K562 (cell line): ENCODE measurements around the gene ZMYND8. TPM values are rescaled to one million over a fixed set of nuclear protein-coding genes. Genes with fewer than 3 reads are reported as not detected.

Experiments used
- ATAC-seq: fragments of 200-7000 bp; cut with Tn5 transposase; 3 replicates; pipeline ENCODE4 v1.9.1; 2020; ENCODE audit warnings: moderate library complexity
- BruUV-seq: library from RNA; stranded (reverse); fragments of 400-500 nt; replicated peaks from 2 replicates; lab custom pipeline; 2021; lab: Mats Ljungman, UMichigan
- CTCF ChIA-PET: fragments of 300-600 bp; formaldehyde crosslinking; extraction: SDS; loops from one replicate; lab custom pipeline; 2021; ENCODE audit warnings: low intra/inter-chr PET ratio; lab: Yijun Ruan, JAX
- POLR2A ChIA-PET: fragments of 300-600, 350-650 bp; sonication (Branson Sonifier 250); formaldehyde crosslinking; extraction: SDS; loops from one replicate; lab custom pipeline; 2021; ENCODE audit warnings: antibody characterized with exemption, inconsistent platforms; lab: Yijun Ruan, JAX
- DNase-seq, 4 experiments: peaks; one replicate each; pipeline versions ENCODE4 v3.0.0 to v3.0.0-alpha.2; 2011 to 2018; ENCODE audit warnings: low spot score in 3 of 4, mixed read lengths in 3 of 4; ENCODE audit errors: extremely low read depth in 1 of 4
- FAIRE-seq: peaks from 2 replicates; lab custom pipeline; 2011; peaks lifted over from hg19 to GRCh38; lab: Jason Lieb, UNC
- H2AFZ ChIP-seq: 2 replicates; pipeline ENCODE4 v1.6.0; 2011; ENCODE audit warnings: low read depth, low read length, control low read depth, inconsistent platforms
- H3K27ac ChIP-seq: fragments of 200-600 bp; 3 replicates; pipeline ENCODE4 v1.8.0; 2011; ENCODE audit warnings: low read depth, mild to moderate bottlenecking, control low read depth, inconsistent platforms, low read length, moderate library complexity, mixed read lengths; ENCODE audit errors: extremely low read depth
- H3K27me3 ChIP-seq, 2 experiments: fragments of 300-600 bp in 1 of 2; 2 replicates in 1 of 2; 3 replicates in 1 of 2; pipeline versions ENCODE4 v1.6.0 to v1.8.0; 2011; ENCODE audit warnings: inconsistent platforms in 2 of 2, low read length in 2 of 2, mild to moderate bottlenecking in 1 of 2, mixed read lengths in 1 of 2, moderate library complexity in 1 of 2; ENCODE audit not compliant: control insufficient read depth in 2 of 2, insufficient read depth in 2 of 2
- H3K36me3 ChIP-seq: fragments of 300-600 bp; 3 replicates; pipeline ENCODE4 v1.8.0; 2011; ENCODE audit warnings: mild to moderate bottlenecking, low read length, inconsistent platforms; ENCODE audit not compliant: control insufficient read depth, insufficient read depth
- H3K4me1 ChIP-seq, 2 experiments: fragments of 200-600 bp in 1 of 2; replicated peaks in 1 of 2; 2 replicates in 1 of 2; 3 replicates in 1 of 2; pipeline versions ENCODE4 v1.5.1 to v1.8.0; 2011; ENCODE audit warnings: inconsistent platforms in 2 of 2, low read length in 2 of 2, mild to moderate bottlenecking in 1 of 2, mixed read lengths in 1 of 2, moderate library complexity in 1 of 2; ENCODE audit not compliant: control insufficient read depth in 2 of 2, insufficient read depth in 2 of 2
- H3K4me2 ChIP-seq: 2 replicates; pipeline ENCODE4 v1.6.1; 2011; ENCODE audit warnings: low read length, control low read depth, inconsistent platforms, mixed read lengths; ENCODE audit not compliant: insufficient read depth
- H3K4me3 ChIP-seq: fragments of 200-600 bp; sonication (generic), shearing (Covaris generic); 2 replicates; pipeline ENCODE4 v1.5.1; 2016; ENCODE audit warnings: control low read depth, inconsistent platforms
- H3K79me2 ChIP-seq: fragments of 200-600 bp; 3 replicates; pipeline ENCODE4 v1.8.0; 2011; ENCODE audit warnings: low read length, inconsistent platforms; ENCODE audit not compliant: control insufficient read depth, insufficient read depth
- H3K9ac ChIP-seq, 2 experiments: 2 replicates each; pipeline versions ENCODE4 v1.6.0 to v1.6.1; 2011; ENCODE audit warnings: low read depth in 2 of 2, low read length in 2 of 2, control low read depth in 1 of 2, inconsistent platforms in 1 of 2, mild to moderate bottlenecking in 1 of 2, mixed read lengths in 1 of 2; ENCODE audit not compliant: insufficient read depth in 1 of 2
- H3K9me1 ChIP-seq: one replicate; pipeline ENCODE4 v1.6.0; 2011; ENCODE audit warnings: inconsistent platforms, mild to moderate bottlenecking, low read length, moderate library complexity; ENCODE audit not compliant: control insufficient read depth, insufficient read depth
- H3K9me3 ChIP-seq: replicated peaks from 2 replicates; pipeline ENCODE4 v1.5.1; 2011; ENCODE audit warnings: low read depth, low read length, inconsistent platforms; ENCODE audit not compliant: control insufficient read depth, insufficient read depth
- H4K20me1 ChIP-seq: replicated peaks from 2 replicates; pipeline ENCODE4 v1.6.1; 2011; ENCODE audit warnings: low read length, inconsistent platforms, mixed read lengths; ENCODE audit not compliant: control insufficient read depth, insufficient read depth
- HMGXB4 ChIP-seq: sonication (generic); formaldehyde crosslinking; IDR thresholded peaks from 2 replicates; pipeline ENCODE4 v1.8.1; 2023; ENCODE audit warnings: mild to moderate bottlenecking, missing genetic modification reagents
- PTRF ChIP-seq: fragments of 450-650 bp; IDR thresholded peaks from 2 replicates; pipeline ENCODE4 v1.6.1; 2016; ENCODE audit warnings: mild to moderate bottlenecking, missing genetic modification characterization, missing compliant biosample characterization
- RCOR1 ChIP-seq, 2 experiments: IDR thresholded peaks; 2 replicates each; pipeline ENCODE4 v1.6.1; 2012; ENCODE audit warnings: low read depth in 2 of 2, low read length in 2 of 2, borderline replicate concordance in 1 of 2, improper control_type of control experiment in 1 of 2
- RHOXF2B ChIP-seq: fragments of 250-450 bp; sonication (Bioruptor Pico); conservative IDR thresholded peaks from 2 replicates; pipeline ENCODE4 v1.5.1; 2021
- SREBF2 ChIP-seq: sonication (generic); formaldehyde crosslinking; IDR thresholded peaks from 2 replicates; pipeline ENCODE4 v1.4.0; 2020; ENCODE audit warnings: mild to moderate bottlenecking, missing genetic modification reagents
- TEAD2 ChIP-seq: fragments of 450-650 bp; IDR thresholded peaks from 2 replicates; pipeline ENCODE4 v1.6.1; 2016; ENCODE audit warnings: missing genetic modification characterization, control low read depth, missing compliant biosample characterization
- XRCC4 ChIP-seq: IDR thresholded peaks from one replicate; pipeline ENCODE4 v1.6.1; 2011; ENCODE audit not compliant: insufficient read depth, insufficient read length; ENCODE audit errors: extremely low read depth
- ZBTB11 ChIP-seq, 3 experiments: fragments of 200-800 bp in 1 of 3; fragments of 250-450 bp in 1 of 3; fragments of 450-650 bp in 1 of 3; sonication (Bioruptor Pico) in 1 of 3; sonication (Bioruptor generic) in 1 of 3; formaldehyde crosslinking in 1 of 3; IDR thresholded peaks; 2 replicates each; pipeline versions ENCODE4 v1.6.1 to v1.8.0; 2016 to 2022; ENCODE audit warnings: mild to moderate bottlenecking in 2 of 3, missing genetic modification characterization in 2 of 3, missing compliant biosample characterization in 1 of 3, moderate library complexity in 1 of 3
- ZSCAN32 ChIP-seq: fragments of 450-650 bp; formaldehyde crosslinking; IDR thresholded peaks from 2 replicates; pipeline ENCODE4 v1.4.0; 2020; ENCODE audit warnings: mild to moderate bottlenecking, moderate library complexity
- WGBS: fragments of 100-300 bp; shearing (Covaris generic); methylation state at CpG from one replicate; pipeline ENCODE4 v1.1.6; 2016; ENCODE audit warnings: low coverage, mixed read lengths; ENCODE audit not compliant: insufficient coverage; ENCODE audit errors: missing lambda C conversion rate; 5-methylcytosine and 5-hydroxymethylcytosine counted together
- in situ Hi-C: fragments of 300-500 bp; cut with MboI; formaldehyde crosslinking; loops from 4 replicates; pipeline ENCODE4 v1.15.0; 2018; ENCODE audit warnings: inconsistent platforms, mixed read lengths
- intact Hi-C: fragments of 100-400 bp; cut with micrococcal nuclease; formaldehyde crosslinking; loops from 2 replicates; pipeline ENCODE4 v1.14.2; 2022
- polyA plus RNA-seq, 8 experiments: library from polyadenylated mRNA; depleted of rRNA in 4 of 8; stranded (reverse) in 5 of 8; unstranded in 3 of 8; fragments of >200 nt; fragmentation: Nextera tagmentation in 2 of 8; fragmentation: Illumina TruSeq in 1 of 8; extraction: Ambion mirVana in 2 of 8; extraction: Trizol in 1 of 8; gene quantifications; 2 replicates each; pipeline versions ENCODE4 v1.2.1 to v1.2.3, GENCODE V29; 2011 to 2014; ENCODE audit warnings: inconsistent platforms in 1 of 8, missing spikeins in 1 of 8
- total RNA-seq, 7 experiments: library from RNA; depleted of rRNA in 6 of 7; stranded (reverse); fragments of >200 nt in 6 of 7; fragmentation: Illumina TruSeq in 2 of 7; extraction: Trizol in 2 of 7; gene quantifications; 2 replicates each; pipeline versions ENCODE4 v1.2.1 to v1.2.3, GENCODE V29; 2011 to 2021; ENCODE audit warnings: low replicate concordance in 1 of 7

Gene ZMYND8
- total and polyA plus RNA-seq, 9 of the 15 experiments (the other 6 are each of a cell fraction or from before 2014, with no cell fraction given): 31.8 to 148 (median 71.9) TPM

GRCh38 chr20:47198996-47199552 lies 157.4 kb downstream of the ZMYND8 start:
- DNase-seq (no peak), FAIRE-seq (no peak), ATAC-seq (no peak)
- POLR2A ChIA-PET: interaction anchor here (0.9 kb wide), 1 partner anchor 185 kb away, joined by 4 read pairs; no protein-coding TSS in a partner anchor
- in situ Hi-C loops: loop anchor here (5.0 kb wide), 1 partner anchor 193 kb away; no protein-coding TSS in a partner anchor
- WGBS: 91% methylated on average over 13 of the region's 14 CpGs
- CTCF ChIA-PET: no interaction called here
- Histone ChIP-seq H3K27me3 (no peaks in the 10 kb centered on the region), H3K4me1 (peaks cover 14 to 26% of the 10 kb centered on the region in 2 experiments), H3K4me2 (no peak overlapping the region), H3K27ac (no peak overlapping the region), H3K9ac (no peak overlapping the region), H3K79me2 (no peaks in the 10 kb centered on the region), H4K20me1 (no peaks in the 10 kb centered on the region), H2AFZ (no peak overlapping the region), H3K9me3 (no peaks in the 10 kb centered on the region), H3K4me3 (no peak overlapping the region), H3K9me1 (no peaks in the 10 kb centered on the region), H3K36me3 (no peaks in the 10 kb centered on the region)
- no TSS peak for BruUV-seq
- intact Hi-C loops: loop anchor here (5.0 kb wide), 1 partner anchor 73 kb away; no protein-coding TSS in a partner anchor
- TF ChIP-seq HMGXB4 (CRISPR knock-in tag): no peak
- no peak for TF ChIP-seq RHOXF2B
- TF ChIP-seq ZSCAN32 (CRISPR knock-in tag): no peak
- no peak for TF ChIP-seq XRCC4
- no peak for TF ChIP-seq TEAD2
- no peak for TF ChIP-seq PTRF (tag)
- TF ChIP-seq ZBTB11 (CRISPR knock-in tag; IDR thresholded peaks at IDR 0.05): peak in 1 of 3 experiments; percentile 74; a peak in 2 of 6 replicates
- TF ChIP-seq SREBF2: no peak
- TF ChIP-seq RCOR1 (IDR thresholded peaks at IDR 0.05; ENCODE audit: borderline replicate concordance in 1 of 2, low read depth in 2 of 2, low read length in 2 of 2): no peak
